GM12892 (cell line): Measurements from ENCODE around the gene HDAC6.

Experiments used
- POLR2A ChIP-seq: IDR thresholded peaks from 2 replicates; pipeline ENCODE4 v1.6.1; 2011; ENCODE audit warnings: low read depth, low read length, control low read depth
- POLR2AphosphoS5 ChIP-seq: IDR thresholded peaks from 2 replicates; pipeline ENCODE4 v1.6.1; 2011; ENCODE audit warnings: low read depth, low read length, control low read depth
- TAF1 ChIP-seq: IDR thresholded peaks from 2 replicates; pipeline ENCODE4 v1.6.1; 2011; ENCODE audit warnings: low read depth, mild to moderate bottlenecking, control low read depth, low read length, borderline replicate concordance

DNA sequence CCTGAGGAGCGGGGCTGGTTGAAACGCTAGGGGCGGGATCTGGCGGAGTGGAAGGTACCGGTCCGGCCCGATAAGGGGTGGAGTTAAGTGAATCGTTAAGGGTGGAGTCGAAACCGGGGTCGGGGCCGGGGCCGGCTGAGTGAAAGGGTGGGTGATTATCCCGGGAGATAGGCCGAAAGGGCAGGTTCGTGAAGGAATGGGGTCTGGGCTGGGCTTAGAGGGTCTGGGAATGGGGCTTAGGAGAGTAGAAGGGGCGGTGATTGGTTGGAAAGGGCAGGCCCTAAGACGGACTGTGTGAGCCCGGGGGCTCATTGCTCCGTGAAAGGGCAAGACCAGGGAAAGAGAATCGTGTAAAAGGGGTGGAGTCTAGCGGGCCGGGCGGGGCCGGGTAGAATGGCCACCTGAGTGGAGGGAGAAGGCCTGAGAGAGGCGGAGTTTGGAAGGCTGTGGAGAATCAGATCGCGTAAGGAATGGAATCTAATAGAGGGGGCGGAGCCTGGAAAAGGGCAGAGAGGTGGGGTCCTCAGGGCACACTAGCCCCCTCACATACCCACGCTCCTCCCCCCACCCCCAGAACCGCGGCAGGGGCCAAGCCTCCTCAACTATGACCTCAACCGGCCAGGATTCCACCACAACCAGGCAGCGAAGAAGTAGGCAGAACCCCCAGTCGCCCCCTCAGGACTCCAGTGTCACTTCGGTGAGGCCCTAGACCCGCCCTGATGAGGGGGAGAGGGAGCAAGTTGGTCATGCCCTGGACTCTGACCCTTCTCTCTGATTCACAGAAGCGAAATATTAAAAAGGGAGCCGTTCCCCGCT, 430 bp downstream of the HDAC6 start:
- peak; percentile 75 for TF ChIP-seq POLR2A
- 0 out of 2 replicates have a peak, but pooled peaks have one; percentile 29 for TF ChIP-seq POLR2AphosphoS5
- TF ChIP-seq TAF1: no peak
